Endothelial cell of umbilical vein (primary cell): ENCODE data around the gene RAB40AL. TPM values are rescaled to one million over a fixed set of nuclear protein-coding genes. Genes with fewer than 3 reads are reported as not detected.
"Not testable (repeated sequence)": the region's sequence is repeated elsewhere in the genome, so short reads cannot be mapped to it uniquely, and the experiment has no call there.

Experiments used
- Bru-seq: library from RNA; stranded (reverse); fragments of 400-500 nt; gene quantifications from one replicate; lab custom pipeline; 2021; lab: Mats Ljungman, UMichigan
- BruChase-seq, 2 experiments: library from RNA; stranded (reverse); fragments of 400-500 nt; gene quantifications; one replicate each; lab custom pipeline; 2021; lab: Mats Ljungman, UMichigan
- BruUV-seq: library from RNA; stranded (reverse); fragments of 400-500 nt; replicated peaks from 2 replicates; lab custom pipeline; 2021; lab: Mats Ljungman, UMichigan
- CTCF ChIA-PET: fragments of 300-600, 350-600 bp; sonication (Branson Sonifier 250); formaldehyde crosslinking; loops from one replicate; lab custom pipeline; 2021; ENCODE audit warnings: antibody characterized with exemption, inconsistent platforms; lab: Charles Lee
- POLR2A ChIA-PET: fragments of 300-600, 350-600 bp; sonication (Branson Sonifier 250); formaldehyde crosslinking; loops from one replicate; lab custom pipeline; 2021; ENCODE audit warnings: antibody characterized with exemption, inconsistent platforms; lab: Charles Lee
- DNase-seq: peaks from one replicate; pipeline ENCODE4 v3.0.0-alpha.2; 2011; ENCODE audit warnings: low read depth, low spot score
- FAIRE-seq: peaks from 2 replicates; lab custom pipeline; 2011; peaks lifted over from hg19 to GRCh38; lab: Jason Lieb, UNC
- H2AFZ ChIP-seq: 2 replicates; pipeline ENCODE4 v1.6.0; 2012; ENCODE audit warnings: low read depth, low read length, control low read depth, inconsistent platforms
- H3K27ac ChIP-seq: 2 replicates; pipeline ENCODE4 v1.5.1; 2011; ENCODE audit warnings: low read depth, mild to moderate bottlenecking, control low read depth, low read length, moderate library complexity; ENCODE audit not compliant: insufficient read depth
- H3K27me3 ChIP-seq, 2 experiments: 2 replicates each; pipeline versions ENCODE4 v1.6.0 to v1.6.1; 2011; ENCODE audit warnings: low read length in 2 of 2, mixed read lengths in 1 of 2; ENCODE audit not compliant: control insufficient read depth in 2 of 2, insufficient read depth in 2 of 2
- H3K36me3 ChIP-seq, 2 experiments: 2 replicates in 1 of 2; 3 replicates in 1 of 2; pipeline ENCODE4 v1.5.1; 2011; ENCODE audit warnings: low read length in 2 of 2, mild to moderate bottlenecking in 1 of 2, moderate library complexity in 1 of 2; ENCODE audit not compliant: control insufficient read depth in 2 of 2, insufficient read depth in 2 of 2; ENCODE audit errors: extremely low read depth in 1 of 2
- H3K4me1 ChIP-seq: 3 replicates; pipeline ENCODE4 v1.5.1; 2011; ENCODE audit warnings: mild to moderate bottlenecking, low read length; ENCODE audit not compliant: control insufficient read depth, insufficient read depth; ENCODE audit errors: extremely low read depth
- H3K4me2 ChIP-seq: 2 replicates; pipeline ENCODE4 v1.6.1; 2011; ENCODE audit warnings: low read length, control low read depth, mixed read lengths; ENCODE audit not compliant: insufficient read depth
- H3K4me3 ChIP-seq, 3 experiments: fragments of 200-600 bp in 1 of 3; sonication (generic), shearing (Covaris generic) in 1 of 3; replicated peaks in 1 of 3; 2 replicates each; pipeline ENCODE4 v1.5.1; 2011 to 2016; ENCODE audit warnings: control low read depth in 3 of 3, low read length in 3 of 3, mild to moderate bottlenecking in 2 of 3, inconsistent platforms in 1 of 3, low read depth in 1 of 3, moderate library complexity in 1 of 3; ENCODE audit not compliant: insufficient read depth in 1 of 3
- H3K79me2 ChIP-seq: 2 replicates; pipeline ENCODE4 v1.6.0; 2012; ENCODE audit warnings: low read length, inconsistent platforms; ENCODE audit not compliant: control insufficient read depth, insufficient read depth
- H3K9ac ChIP-seq: replicated peaks from 2 replicates; pipeline ENCODE3; 2011; ENCODE audit warnings: low read length, control low read depth; ENCODE audit not compliant: insufficient read depth; ENCODE audit errors: extremely low read depth
- H3K9me1 ChIP-seq: replicated peaks from 3 replicates; pipeline ENCODE4 v1.6.0; 2011; ENCODE audit warnings: mild to moderate bottlenecking, low read length; ENCODE audit not compliant: control insufficient read depth, insufficient read depth; ENCODE audit errors: extremely low read depth
- H3K9me3 ChIP-seq: replicated peaks from 2 replicates; pipeline ENCODE4 v1.5.1; 2012; ENCODE audit warnings: low read length, inconsistent platforms; ENCODE audit not compliant: control insufficient read depth, insufficient read depth
- H4K20me1 ChIP-seq: replicated peaks from 2 replicates; pipeline ENCODE3; 2011; ENCODE audit warnings: mild to moderate bottlenecking, low read length; ENCODE audit not compliant: control insufficient read depth, insufficient read depth; ENCODE audit errors: extremely low read depth
- EZH2 ChIP-seq: IDR thresholded peaks from 2 replicates; pipeline ENCODE4 v1.6.1; 2012; ENCODE audit warnings: borderline replicate concordance, low read depth, mild to moderate bottlenecking, moderate library complexity, low read length, inconsistent platforms; ENCODE audit not compliant: severe bottlenecking
- FOS ChIP-seq: IDR thresholded peaks from 2 replicates; pipeline ENCODE4 v1.6.1; 2011; ENCODE audit warnings: mild to moderate bottlenecking, low read length, moderate library complexity, borderline replicate concordance; ENCODE audit not compliant: insufficient read depth
- GATA2 ChIP-seq: IDR thresholded peaks from 2 replicates; pipeline ENCODE4 v1.7.0; 2011; ENCODE audit warnings: low read depth, mild to moderate bottlenecking, moderate library complexity, mixed read lengths, low read length; ENCODE audit not compliant: insufficient read length, insufficient read depth
- JUN ChIP-seq: IDR thresholded peaks from 2 replicates; pipeline ENCODE4 v1.6.1; 2011; ENCODE audit warnings: borderline replicate concordance, low read depth; ENCODE audit not compliant: insufficient read length, insufficient read depth
- MYC ChIP-seq: IDR thresholded peaks from one replicate; pipeline ENCODE4 v1.6.1; 2011; ENCODE audit warnings: mild to moderate bottlenecking, low read depth, low read length
- POLR2A ChIP-seq: IDR thresholded peaks from 2 replicates; pipeline ENCODE4 v1.6.1; 2012; ENCODE audit warnings: low read depth, mild to moderate bottlenecking, control low read depth, low read length
- POLR2AphosphoS5 ChIP-seq: IDR thresholded peaks from 2 replicates; pipeline ENCODE4 v1.6.1; 2012; ENCODE audit warnings: low read depth, mild to moderate bottlenecking, control low read depth, low read length, moderate library complexity; ENCODE audit not compliant: insufficient read depth
- dilution Hi-C: fragments of 300-500 bp; cut with MboI; formaldehyde crosslinking; loops from one replicate; pipeline ENCODE4 v1.15.0; 2019; ENCODE audit warnings: low sequenced_read_pairs; ENCODE audit not compliant: extremely low pct_ligation_motif_present
- intact Hi-C: fragments of 100-400 bp; cut with micrococcal nuclease; formaldehyde crosslinking; loops from one replicate; pipeline ENCODE4 v1.10.0; 2022
- long read RNA-seq: library from polyadenylated mRNA; stranded (forward); transcript quantifications from one replicate; pipeline ENCODE4 v2.0.0, GENCODE V29; 2021
- polyA minus RNA-seq, 3 experiments: library from RNA; depleted of rRNA, polyadenylated mRNA; stranded (reverse); fragments of >200 nt; gene quantifications; 1 replicate in 1 of 3; 2 replicates in 2 of 3; pipeline ENCODE4 v1.2.3, GENCODE V29; 2011
- polyA plus RNA-seq, 4 experiments: library from polyadenylated mRNA; depleted of rRNA in 3 of 4; stranded (reverse) in 3 of 4; unstranded in 1 of 4; fragments of >200 nt; gene quantifications; 2 replicates each; pipeline versions ENCODE4 v1.2.1 to v1.2.3, GENCODE V29; 2011 to 2012; ENCODE audit warnings: missing spikeins in 1 of 4
- total RNA-seq: library from RNA; stranded (reverse); gene quantifications from 2 replicates; pipeline ENCODE4 v1.2.3, GENCODE V29; 2021
- TF ChIP-seq, protein P1 (sequence below): IDR thresholded peaks from 2 replicates; pipeline ENCODE4 v1.6.1; 2011; ENCODE audit not compliant: insufficient read depth, insufficient read length
- TF ChIP-seq, protein P2 (sequence below), 2 donors: IDR thresholded peaks; 1 replicate in 1 of 2; 2 replicates in 1 of 2; pipeline ENCODE4 v1.5.1; 2011; ENCODE audit warnings: low read length in 2 of 2, mild to moderate bottlenecking in 2 of 2, moderate library complexity in 2 of 2, control low read depth in 1 of 2, inconsistent platforms in 1 of 2, low read depth in 1 of 2; ENCODE audit not compliant: insufficient read depth in 1 of 2; ENCODE audit errors: extremely low read depth in 1 of 2

Gene RAB40AL, protein sequence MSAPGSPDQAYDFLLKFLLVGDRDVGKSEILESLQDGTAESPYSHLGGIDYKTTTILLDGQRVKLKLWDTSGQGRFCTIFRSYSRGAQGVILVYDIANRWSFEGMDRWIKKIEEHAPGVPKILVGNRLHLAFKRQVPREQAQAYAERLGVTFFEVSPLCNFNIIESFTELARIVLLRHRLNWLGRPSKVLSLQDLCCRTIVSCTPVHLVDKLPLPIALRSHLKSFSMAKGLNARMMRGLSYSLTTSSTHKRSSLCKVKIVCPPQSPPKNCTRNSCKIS
- total RNA-seq: 1.4 and 1.9 TPM in 2 replicates
- polyA plus RNA-seq: 0.68 and 1.1 TPM in 2 replicates
- polyA plus RNA-seq (2011; cell fraction: cytosol; rRNA removed): 0.10 and 0.15 TPM in 2 replicates
- 5.9 and 7.6 TPM in 2 replicates for polyA plus RNA-seq (2011; cell fraction: nucleus; rRNA removed)
- polyA plus RNA-seq (2012): not detected in 2 replicates
- polyA minus RNA-seq: 9.8 and 15.4 TPM in 2 replicates
- not detected for polyA minus RNA-seq (2011; cell fraction: cytosol; rRNA and poly(A)+ RNA removed)
- 30.6 TPM in 2 replicates for polyA minus RNA-seq (2011; cell fraction: nucleus; rRNA and poly(A)+ RNA removed)
- Bru-seq, nascent RNA: percentile 54 among the genes with signal in this experiment
- BruChase-seq, experiment 1, labeled RNA remaining after a 6-hour chase: percentile 64 among the genes with signal in this experiment
- percentile 65 among the genes with signal in this experiment for BruChase-seq, experiment 2, labeled RNA remaining after a 2-hour chase
- long read RNA-seq: 0 reads

DNA sequence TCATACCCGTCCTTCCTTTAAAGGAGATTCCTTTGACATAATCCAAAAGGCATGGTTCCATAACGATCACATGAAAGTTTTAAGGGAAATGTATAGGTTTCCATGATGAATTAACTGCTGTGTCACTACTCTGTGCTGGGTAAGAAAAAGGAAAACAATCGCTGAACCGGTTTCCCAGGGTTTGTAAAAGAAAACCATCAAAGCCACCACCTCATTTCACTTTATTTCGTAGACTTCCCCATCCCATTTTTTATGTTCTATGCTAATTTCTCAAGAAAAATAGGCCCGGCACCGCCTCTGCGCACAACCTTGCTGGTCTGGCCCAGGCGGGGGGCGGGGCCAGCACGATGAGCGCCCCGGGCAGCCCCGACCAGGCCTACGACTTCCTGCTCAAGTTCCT is at the start of gene RAB40AL:
TSS of gene RAB40AL (plus strand) at position 301 of the 400 bp plus-strand sequence. CDS start at position 348, 47 bp downstream.
- H3K4me1 ChIP-seq, H3K9me3 ChIP-seq, H4K20me1 ChIP-seq, FAIRE-seq, H3K9me1 ChIP-seq, BruUV-seq, H3K27ac ChIP-seq, DNase-seq, H2AFZ ChIP-seq, H3K36me3 ChIP-seq, H3K9ac ChIP-seq, CTCF ChIA-PET, H3K4me3 ChIP-seq, H3K4me2 ChIP-seq, POLR2A ChIA-PET, intact Hi-C loops, dilution Hi-C loops, H3K79me2 ChIP-seq, H3K27me3 ChIP-seq: not testable (repeated sequence)

DNA sequence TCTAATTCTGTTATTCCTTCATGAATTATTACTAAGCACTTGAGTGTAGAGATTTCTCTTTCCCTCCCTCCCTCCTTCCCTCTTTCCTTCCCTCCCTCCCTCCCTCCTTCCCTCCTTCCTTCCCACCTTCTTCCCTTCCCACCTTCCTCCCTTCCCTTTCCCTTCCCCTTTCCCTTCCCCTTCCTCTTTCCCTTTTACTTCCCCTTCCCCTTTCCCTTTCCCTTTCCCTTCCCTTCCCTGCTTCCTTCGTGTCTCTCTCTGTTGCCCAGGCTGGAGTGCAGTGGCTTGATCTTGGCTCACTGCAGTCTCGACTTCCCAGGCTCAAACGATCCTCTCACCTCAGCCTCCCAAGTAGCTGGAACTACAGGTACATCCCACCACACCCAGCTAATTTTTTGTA is 49.4 kb upstream of the RAB40AL start:
- intact Hi-C loops: no loop called here
- Histone ChIP-seq H3K27me3 (no peaks in the 10 kb centered on the region), H2AFZ (no peak overlapping the region), H3K79me2 (no peaks in the 10 kb centered on the region), H3K9me3 (no peaks in the 10 kb centered on the region), H3K4me3 (no peak overlapping the region), H3K4me1 (no peaks in the 10 kb centered on the region), H3K9me1 (no peaks in the 10 kb centered on the region), H3K9ac (no peak overlapping the region), H3K27ac (no peak overlapping the region), H3K36me3 (no peaks in the 10 kb centered on the region), H4K20me1 (no peaks in the 10 kb centered on the region), H3K4me2 (no peak overlapping the region)
- CTCF ChIA-PET: interaction anchor here (4.0 kb wide), 1 partner anchor 12 kb away, joined by 23 read pairs; no protein-coding TSS in a partner anchor
- no TSS peak for BruUV-seq
- TF ChIP-seq MYC (no peak), EZH2 (no peak), GATA2 (no peak), POLR2AphosphoS5 (no peak), POLR2A (no peak), FOS (no peak), JUN (no peak)
- TF ChIP-seq, protein P1, sequence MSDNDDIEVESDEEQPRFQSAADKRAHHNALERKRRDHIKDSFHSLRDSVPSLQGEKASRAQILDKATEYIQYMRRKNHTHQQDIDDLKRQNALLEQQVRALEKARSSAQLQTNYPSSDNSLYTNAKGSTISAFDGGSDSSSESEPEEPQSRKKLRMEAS: no peak
- TF ChIP-seq, protein P2, sequence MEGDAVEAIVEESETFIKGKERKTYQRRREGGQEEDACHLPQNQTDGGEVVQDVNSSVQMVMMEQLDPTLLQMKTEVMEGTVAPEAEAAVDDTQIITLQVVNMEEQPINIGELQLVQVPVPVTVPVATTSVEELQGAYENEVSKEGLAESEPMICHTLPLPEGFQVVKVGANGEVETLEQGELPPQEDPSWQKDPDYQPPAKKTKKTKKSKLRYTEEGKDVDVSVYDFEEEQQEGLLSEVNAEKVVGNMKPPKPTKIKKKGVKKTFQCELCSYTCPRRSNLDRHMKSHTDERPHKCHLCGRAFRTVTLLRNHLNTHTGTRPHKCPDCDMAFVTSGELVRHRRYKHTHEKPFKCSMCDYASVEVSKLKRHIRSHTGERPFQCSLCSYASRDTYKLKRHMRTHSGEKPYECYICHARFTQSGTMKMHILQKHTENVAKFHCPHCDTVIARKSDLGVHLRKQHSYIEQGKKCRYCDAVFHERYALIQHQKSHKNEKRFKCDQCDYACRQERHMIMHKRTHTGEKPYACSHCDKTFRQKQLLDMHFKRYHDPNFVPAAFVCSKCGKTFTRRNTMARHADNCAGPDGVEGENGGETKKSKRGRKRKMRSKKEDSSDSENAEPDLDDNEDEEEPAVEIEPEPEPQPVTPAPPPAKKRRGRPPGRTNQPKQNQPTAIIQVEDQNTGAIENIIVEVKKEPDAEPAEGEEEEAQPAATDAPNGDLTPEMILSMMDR (IDR thresholded peaks at IDR 0.05; ENCODE audit: extremely low read depth in 1 of 2, insufficient read depth in 1 of 2, low read depth in 1 of 2, low read length in 2 of 2): no peak
- POLR2A ChIA-PET: no interaction called here
- DNase-seq: no peak
- dilution Hi-C loops: no loop called here
- no peak for FAIRE-seq
